GM21526 (cell line): ENCODE measurements around the gene SERAC1.

Source experiments
- ATAC-seq: cut with Tn5 transposase; IDR thresholded peaks from one replicate; pipeline ENCODE4 v1.9.1; 2021; ENCODE audit warnings: moderate library complexity; ENCODE audit not compliant: unreplicated experiment, low FRiP score

SERAC1 gene

GRCh38 chr6:158061709-158062461, 106.2 kb downstream of the SERAC1 start:
- no peak for ATAC-seq

GRCh38 chr6:158061361-158061708, 106.7 kb downstream of the SERAC1 start:
- ATAC-seq, result no peak

GRCh38 chr6:158060455-158061360, 107.4 kb downstream of the SERAC1 start:
- no peak for ATAC-seq
